IPS-18a (cell line): ENCODE results near the gene ARMC2.

Source experiments
- H3K27ac ChIP-seq: one replicate; pipeline ENCODE4 v1.5.1; 2013; ENCODE audit warnings: low read length
- H3K27me3 ChIP-seq: one replicate; pipeline ENCODE4 v1.6.1; 2013; ENCODE audit warnings: mild to moderate bottlenecking, low read length; ENCODE audit not compliant: control insufficient read depth, insufficient read depth
- H3K36me3 ChIP-seq: one replicate; pipeline ENCODE4 v1.6.1; 2013; ENCODE audit warnings: low read depth, low read length; ENCODE audit not compliant: control insufficient read depth
- H3K4me1 ChIP-seq: one replicate; pipeline ENCODE4 v1.6.1; 2013; ENCODE audit warnings: low read depth, low read length; ENCODE audit not compliant: control insufficient read depth
- H3K4me3 ChIP-seq: one replicate; pipeline ENCODE4 v1.5.1; 2013; ENCODE audit warnings: low read length
- H3K9ac ChIP-seq: one replicate; pipeline ENCODE4 v1.6.1; 2013; ENCODE audit warnings: mild to moderate bottlenecking, low read length, moderate library complexity
- H3K9me3 ChIP-seq: one replicate; pipeline ENCODE4 v1.6.1; 2013; ENCODE audit warnings: low read depth, low read length; ENCODE audit not compliant: control insufficient read depth

The ARMC2 gene

GRCh38 chr6:109000289-109000688, 152.1 kb downstream of the ARMC2 start:
- Histone ChIP-seq H3K27me3 (no peaks in the 10 kb centered on the region), H3K4me1 (no peaks in the 10 kb centered on the region), H3K9me3 (no peaks in the 10 kb centered on the region), H3K4me3 (no peak overlapping the region), H3K36me3 (peaks cover 14% of the 10 kb centered on the region), H3K9ac (no peak overlapping the region), H3K27ac (no peak overlapping the region)

DNA sequence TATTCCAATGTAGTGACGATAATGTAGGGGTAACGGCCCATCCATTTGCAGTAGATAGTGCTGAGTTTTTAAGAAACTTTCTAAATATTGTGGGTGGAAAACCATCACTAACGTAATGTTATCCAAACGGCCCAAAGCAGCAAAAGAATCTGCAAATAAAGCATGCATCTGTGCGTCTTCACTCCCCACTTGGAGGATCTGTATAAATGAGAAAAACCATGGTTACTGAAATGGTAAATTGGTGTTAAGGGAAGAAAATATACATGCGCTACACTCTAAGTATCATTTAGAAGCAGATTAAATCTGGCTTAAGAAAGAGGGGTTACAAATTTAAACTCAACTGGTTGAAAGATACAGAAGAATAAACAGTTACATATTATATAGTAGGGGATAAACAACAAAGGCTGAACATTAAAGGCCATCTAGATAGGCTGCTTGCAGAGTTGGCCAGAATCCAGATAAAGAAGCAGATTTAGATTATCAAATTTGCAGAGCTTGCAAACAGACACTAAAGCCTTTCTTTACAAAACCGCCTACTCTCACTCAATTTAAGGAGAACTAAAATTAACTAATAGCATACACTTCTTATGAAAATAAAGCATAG, 153.2 kb downstream of the ARMC2 start:
- peaks cover 14% of the 10 kb centered on the region for H3K36me3 ChIP-seq
- H3K9me3 ChIP-seq: no peaks in the 10 kb centered on the region
- H3K27me3 ChIP-seq: no peaks in the 10 kb centered on the region
- H3K27ac ChIP-seq: no peak overlapping the region
- H3K4me3 ChIP-seq: no peak overlapping the region
- H3K9ac ChIP-seq: no peak overlapping the region
- H3K4me1 ChIP-seq: no peaks in the 10 kb centered on the region

GRCh38 chr6:109002051-109002697, 154.0 kb downstream of the ARMC2 start:
- Histone ChIP-seq H3K4me3 (no peak overlapping the region), H3K27me3 (no peaks in the 10 kb centered on the region), H3K4me1 (peaks cover 7% of the 10 kb centered on the region), H3K27ac (no peak overlapping the region), H3K9ac (no peak overlapping the region), H3K9me3 (no peaks in the 10 kb centered on the region), H3K36me3 (peaks cover 14% of the 10 kb centered on the region)

DNA sequence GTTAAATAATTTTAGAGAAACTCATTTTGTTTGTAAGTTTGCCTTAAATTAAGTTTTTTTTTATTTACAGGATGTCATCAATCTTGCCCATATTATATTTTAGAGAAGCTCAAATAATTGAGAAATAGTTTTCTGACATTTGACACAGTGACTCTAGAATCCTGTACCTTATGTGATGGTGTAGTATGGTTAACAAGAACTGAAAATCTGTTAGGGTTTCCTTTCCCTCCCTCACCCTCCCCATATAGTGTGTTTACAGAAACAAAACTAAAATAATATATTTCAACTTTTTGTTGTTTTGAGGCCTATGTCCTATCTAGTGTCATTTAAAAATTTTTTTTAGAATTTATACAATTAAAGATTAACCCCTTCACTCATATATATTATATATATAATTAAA, 154.7 kb downstream of the ARMC2 start:
- H3K4me3 ChIP-seq: no peak overlapping the region
- no peaks in the 10 kb centered on the region for H3K9me3 ChIP-seq
- H3K36me3 ChIP-seq: peaks cover 14% of the 10 kb centered on the region
- no peak overlapping the region for H3K9ac ChIP-seq
- H3K27me3 ChIP-seq: peaks cover 2% of the 10 kb centered on the region
- H3K27ac ChIP-seq: no peak overlapping the region
- H3K4me1 ChIP-seq: peaks cover 13% of the 10 kb centered on the region

DNA sequence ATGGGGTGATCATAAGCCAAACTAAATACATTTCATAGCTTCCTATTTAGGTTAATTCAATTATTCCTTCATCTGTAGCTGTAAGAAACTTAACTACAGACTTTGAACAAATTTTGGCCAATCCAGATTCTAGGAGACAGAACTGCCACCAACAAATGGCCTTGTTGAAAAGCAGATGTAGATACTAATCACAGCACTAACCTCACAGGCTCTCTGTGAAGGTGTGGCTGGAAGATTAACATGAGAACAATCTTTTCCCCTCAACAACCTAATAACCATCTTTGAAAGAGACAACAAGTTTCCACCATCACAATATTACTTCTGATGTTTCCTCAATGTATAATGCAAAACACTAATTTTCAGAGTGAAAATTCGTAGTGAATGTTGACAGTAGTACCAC, 158.6 kb downstream of the ARMC2 start:
- Histone ChIP-seq H3K27ac (no peak overlapping the region), H3K4me3 (no peak overlapping the region), H3K9me3 (no peaks in the 10 kb centered on the region), H3K27me3 (peaks cover 6% of the 10 kb centered on the region), H3K9ac (no peak overlapping the region), H3K36me3 (no peaks in the 10 kb centered on the region), H3K4me1 (peaks cover 19% of the 10 kb centered on the region)

- Histone ChIP-seq H3K27me3 (peaks cover 6% of the 10 kb centered on the region), H3K9ac (no peak overlapping the region), H3K27ac (no peak overlapping the region), H3K4me3 (peak overlapping the region; percentile 71), H3K4me1 (peaks cover 19% of the 10 kb centered on the region), H3K9me3 (no peaks in the 10 kb centered on the region), H3K36me3 (no peaks in the 10 kb centered on the region)
Measured at GRCh38 chr6:109007521-109007920, 159.3 kb downstream of the ARMC2 start.

DNA sequence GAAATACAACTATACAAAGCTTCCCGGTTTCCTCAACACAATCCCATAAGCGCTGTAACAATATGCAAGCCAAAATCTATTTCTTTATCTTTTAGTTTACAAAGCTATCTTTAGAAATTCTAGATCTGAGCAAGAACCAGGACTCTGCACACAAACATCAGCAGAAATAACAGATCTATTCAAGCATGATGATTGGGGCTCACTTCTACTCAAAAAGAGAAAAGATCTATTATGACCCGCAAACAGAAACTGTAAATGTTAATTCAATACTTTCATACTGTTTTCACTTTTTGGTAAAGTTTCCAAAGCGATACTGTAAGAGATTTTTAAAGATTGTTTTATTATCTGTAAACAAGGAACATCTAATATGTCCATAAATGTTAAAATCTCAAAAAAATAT, 159.8 kb downstream of the ARMC2 start:
- H3K4me1 ChIP-seq: peaks cover 19% of the 10 kb centered on the region
- no peak overlapping the region for H3K9ac ChIP-seq
- H3K36me3 ChIP-seq: no peaks in the 10 kb centered on the region
- H3K4me3 ChIP-seq: peak overlapping the region; percentile 71
- no peak overlapping the region for H3K27ac ChIP-seq
- H3K27me3 ChIP-seq: peaks cover 6% of the 10 kb centered on the region
- no peaks in the 10 kb centered on the region for H3K9me3 ChIP-seq

DNA sequence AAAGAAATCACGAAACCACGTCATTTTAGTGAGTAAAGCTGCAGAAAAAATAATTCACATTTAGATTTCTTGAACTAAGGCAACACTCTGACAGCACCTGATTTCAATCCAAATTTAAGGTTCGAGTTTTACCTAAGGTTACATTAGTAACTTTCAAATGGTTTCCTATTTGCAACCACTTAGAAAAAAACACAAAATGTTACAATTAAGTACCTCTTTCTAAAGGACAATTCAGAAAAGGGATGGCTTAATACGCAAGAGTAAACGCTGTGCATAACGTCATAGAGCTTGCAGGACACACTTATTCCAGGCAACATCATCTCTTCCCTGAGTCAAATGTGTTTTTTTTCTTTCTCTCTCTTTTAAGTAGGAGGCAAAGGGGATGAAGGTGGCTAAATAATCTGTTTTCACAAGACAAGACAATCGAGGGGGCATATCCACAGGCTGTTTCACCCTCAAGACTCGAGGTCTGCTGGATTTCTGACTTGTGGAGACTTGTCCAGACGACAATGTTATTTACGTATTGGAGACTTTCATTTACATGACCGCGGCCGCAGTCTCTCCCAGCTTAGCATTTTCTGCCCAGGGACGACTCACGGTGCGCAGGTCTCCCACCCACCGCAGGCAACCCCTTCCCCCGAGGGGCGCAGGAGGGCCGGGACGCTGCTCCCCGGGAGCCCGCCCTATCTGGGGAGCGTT, 160.5 kb downstream of the ARMC2 start:
- peak overlapping the region; percentile 71 for H3K4me3 ChIP-seq
- H3K36me3 ChIP-seq: no peaks in the 10 kb centered on the region
- no peaks in the 10 kb centered on the region for H3K9me3 ChIP-seq
- H3K27ac ChIP-seq: no peak overlapping the region
- peaks cover 6% of the 10 kb centered on the region for H3K27me3 ChIP-seq
- H3K4me1 ChIP-seq: peaks cover 19% of the 10 kb centered on the region
- H3K9ac ChIP-seq: peak overlapping the region; percentile 73

GRCh38 chr6:109009236-109009961, 161.2 kb downstream of the ARMC2 start:
- Histone ChIP-seq H3K4me3 (peak overlapping the region; percentile 71), H3K4me1 (peaks cover 19% of the 10 kb centered on the region), H3K27ac (no peak overlapping the region), H3K27me3 (peaks cover 6% of the 10 kb centered on the region), H3K36me3 (no peaks in the 10 kb centered on the region), H3K9me3 (no peaks in the 10 kb centered on the region), H3K9ac (peak overlapping the region; percentile 73)

DNA sequence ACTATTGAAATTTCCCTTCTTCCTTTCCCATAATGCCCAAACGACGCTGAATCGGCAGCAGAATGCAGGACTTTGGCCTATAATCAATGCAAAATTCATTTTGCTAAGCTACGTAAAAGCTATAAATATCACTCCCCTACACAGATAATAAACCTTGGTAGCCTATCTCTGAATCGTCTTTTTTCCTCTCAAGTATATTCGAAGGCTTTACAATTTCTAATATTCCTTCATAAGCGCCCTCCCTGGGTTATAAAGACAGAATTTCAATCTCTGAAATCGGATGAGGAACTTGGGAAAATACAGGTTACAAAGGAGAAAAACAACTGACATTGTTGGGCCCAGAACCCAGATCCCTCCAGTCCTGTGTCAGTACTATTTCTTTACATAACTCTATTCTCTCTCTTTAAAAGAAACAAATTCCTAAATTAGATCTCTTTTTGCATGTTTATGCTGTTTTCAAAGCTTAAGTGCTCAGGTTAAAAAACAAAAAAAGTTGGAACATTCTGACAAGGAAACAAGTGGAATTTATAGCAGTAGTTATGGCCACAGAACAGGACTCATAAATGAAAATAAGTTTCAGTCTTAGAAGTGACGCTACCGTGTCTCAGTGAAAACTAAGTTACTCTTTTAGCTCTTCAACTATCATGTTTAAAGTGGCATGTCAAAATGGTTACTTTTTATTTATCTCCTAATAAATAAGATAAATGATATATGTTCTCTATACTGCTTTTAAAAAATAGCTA, 161.9 kb downstream of the ARMC2 start:
- Histone ChIP-seq H3K9me3 (no peaks in the 10 kb centered on the region), H3K36me3 (no peaks in the 10 kb centered on the region), H3K27ac (no peak overlapping the region), H3K4me1 (peaks cover 19% of the 10 kb centered on the region), H3K9ac (peak overlapping the region; percentile 64), H3K27me3 (peaks cover 6% of the 10 kb centered on the region), H3K4me3 (peak overlapping the region; percentile 71)

GRCh38 chr6:109010705-109011102, 162.5 kb downstream of the ARMC2 start:
- H3K4me3 ChIP-seq: no peak overlapping the region
- H3K9me3 ChIP-seq: no peaks in the 10 kb centered on the region
- no peak overlapping the region for H3K9ac ChIP-seq
- H3K27me3 ChIP-seq: peaks cover 6% of the 10 kb centered on the region
- no peaks in the 10 kb centered on the region for H3K36me3 ChIP-seq
- H3K27ac ChIP-seq: no peak overlapping the region
- peaks cover 19% of the 10 kb centered on the region for H3K4me1 ChIP-seq
